ENCODE measurements around the gene PEX1.
"Not testable (repeated sequence)": the region's sequence is repeated elsewhere in the genome, so short reads cannot be mapped to it uniquely, and the experiment has no call there.

PEX1 gene

GRCh38 chr7:92528188-92528957 is at the start of gene PEX1, which contains the start of gene RBM48:
TSS of gene PEX1 (minus strand) at chr7:92528520. CDS start at chr7:92528435, 85 bp downstream.
TSS of gene RBM48 (plus strand) at chr7:92528795. CDS start at chr7:92528814, 19 bp downstream.
- peak; percentile 100 for DNase-seq

- DNase-seq, result no peak
Measured at GRCh38 chr7:92576296-92576695, 48.0 kb upstream of the PEX1 start.

GRCh38 chr7:92569137-92569536 is 40.8 kb upstream of the PEX1 start:
- DNase-seq, result no peak

- DNase-seq, result no peak
Measured at GRCh38 chr7:92567460-92567859, 39.1 kb upstream of the PEX1 start.

- no peak for DNase-seq
Measured at GRCh38 chr7:92563345-92563744, 35.0 kb upstream of the PEX1 start.

- DNase-seq, result no peak
Measured at GRCh38 chr7:92560602-92561001, 32.3 kb upstream of the PEX1 start.

GRCh38 chr7:92557808-92558362 is 29.6 kb upstream of the PEX1 start:
- DNase-seq, result no peak

- no peak for DNase-seq
Measured at GRCh38 chr7:92557249-92557648, 28.9 kb upstream of the PEX1 start.

GRCh38 chr7:92550194-92550593 is 21.9 kb upstream of the PEX1 start:
- no peak for DNase-seq

GRCh38 chr7:92547579-92547978 is 19.3 kb upstream of the PEX1 start:
- no peak for DNase-seq

- DNase-seq, result no peak
Measured at GRCh38 chr7:92546856-92547497, 18.7 kb upstream of the PEX1 start.

GRCh38 chr7:92545116-92545515 is 16.8 kb upstream of the PEX1 start:
- DNase-seq, result not testable (repeated sequence)

- not testable (repeated sequence) for DNase-seq
Measured at GRCh38 chr7:92543542-92543941, 15.2 kb upstream of the PEX1 start.

- no peak for DNase-seq
Measured at GRCh38 chr7:92534572-92534971, 6.3 kb upstream of the PEX1 start.

GRCh38 chr7:92528958-92529264 is 591 bp upstream of the PEX1 start:
- no peak for DNase-seq

GRCh38 chr7:92527300-92528187 is 776 bp downstream of the PEX1 start:
- DNase-seq, result peak; percentile 39

- no peak for DNase-seq
Measured at GRCh38 chr7:92523110-92523509, 5.2 kb downstream of the PEX1 start.

- no peak for DNase-seq
Measured at GRCh38 chr7:92520024-92520423, 8.3 kb downstream of the PEX1 start.

- no peak for DNase-seq
Measured at GRCh38 chr7:92517631-92518030, 10.7 kb downstream of the PEX1 start.

GRCh38 chr7:92513167-92513902 is 15.0 kb downstream of the PEX1 start:
- DNase-seq, result no peak

GRCh38 chr7:92508946-92509345 is 19.4 kb downstream of the PEX1 start:
- no peak for DNase-seq

GRCh38 chr7:92506363-92506762 is 22.0 kb downstream of the PEX1 start:
- DNase-seq, result no peak

- DNase-seq, result no peak
Measured at GRCh38 chr7:92504563-92504962, 23.8 kb downstream of the PEX1 start.

Measured in DMS 273 treated with DMSO at 0.1 percent for 48 hours (cell line).